GM18505 (cell line): ENCODE measurements around the gene VAV2.
"Not testable (repeated sequence)": the region's sequence is repeated elsewhere in the genome, so short reads cannot be mapped to it uniquely, and the experiment has no call there.

Experiments
- ATAC-seq: cut with Tn5 transposase; IDR thresholded peaks from one replicate; pipeline ENCODE4 v1.9.1; 2021; ENCODE audit not compliant: unreplicated experiment
- POLR2A ChIP-seq: IDR thresholded peaks from 4 replicates; pipeline ENCODE4 v1.6.1; 2011; ENCODE audit warnings: borderline replicate concordance; ENCODE audit not compliant: insufficient read depth, insufficient read length; ENCODE audit errors: extremely low read depth

The VAV2 gene

DNA sequence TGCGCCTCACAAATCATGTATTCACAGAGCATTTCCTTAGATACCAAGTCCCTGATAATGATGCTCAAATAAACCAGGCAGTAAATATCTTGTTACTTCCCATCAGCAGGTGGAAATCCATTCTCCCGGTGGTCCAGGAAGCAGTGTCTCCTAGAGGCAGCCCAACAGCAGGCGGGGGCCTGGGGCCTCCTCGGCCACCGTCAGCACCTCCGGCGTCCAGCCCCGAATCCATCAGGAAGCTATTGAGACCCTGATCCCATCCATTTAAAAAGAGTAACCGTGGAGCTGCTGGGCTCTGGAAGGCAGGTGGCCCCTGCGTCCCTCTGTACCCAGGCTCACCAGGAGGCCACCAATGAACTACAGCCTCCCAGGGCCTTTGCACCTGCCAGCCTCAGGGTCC is 54.0 kb downstream of the VAV2 start:
- ATAC-seq, result no peak
- no peak for TF ChIP-seq POLR2A

DNA sequence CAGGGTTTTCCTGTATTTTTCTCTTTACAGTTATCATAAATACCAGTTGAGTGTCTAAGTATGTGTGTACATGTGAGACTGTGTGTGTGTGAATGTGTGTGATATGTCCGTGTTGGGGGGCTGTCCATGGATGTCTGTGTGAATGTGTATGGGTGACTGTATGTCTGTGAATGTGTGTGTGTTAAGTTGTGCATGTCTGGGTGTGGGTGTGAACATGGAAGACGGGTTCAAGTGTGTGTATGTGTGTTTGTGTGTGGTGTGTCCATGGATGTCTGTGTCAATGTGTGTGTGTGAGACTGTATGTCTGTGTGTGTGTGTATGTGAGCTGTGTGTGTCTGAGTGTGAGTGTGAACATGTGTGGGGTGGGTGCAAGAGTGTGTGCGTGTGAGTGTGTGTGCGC is 55.0 kb downstream of the VAV2 start:
- ATAC-seq, result no peak
- TF ChIP-seq POLR2A, result no peak

DNA sequence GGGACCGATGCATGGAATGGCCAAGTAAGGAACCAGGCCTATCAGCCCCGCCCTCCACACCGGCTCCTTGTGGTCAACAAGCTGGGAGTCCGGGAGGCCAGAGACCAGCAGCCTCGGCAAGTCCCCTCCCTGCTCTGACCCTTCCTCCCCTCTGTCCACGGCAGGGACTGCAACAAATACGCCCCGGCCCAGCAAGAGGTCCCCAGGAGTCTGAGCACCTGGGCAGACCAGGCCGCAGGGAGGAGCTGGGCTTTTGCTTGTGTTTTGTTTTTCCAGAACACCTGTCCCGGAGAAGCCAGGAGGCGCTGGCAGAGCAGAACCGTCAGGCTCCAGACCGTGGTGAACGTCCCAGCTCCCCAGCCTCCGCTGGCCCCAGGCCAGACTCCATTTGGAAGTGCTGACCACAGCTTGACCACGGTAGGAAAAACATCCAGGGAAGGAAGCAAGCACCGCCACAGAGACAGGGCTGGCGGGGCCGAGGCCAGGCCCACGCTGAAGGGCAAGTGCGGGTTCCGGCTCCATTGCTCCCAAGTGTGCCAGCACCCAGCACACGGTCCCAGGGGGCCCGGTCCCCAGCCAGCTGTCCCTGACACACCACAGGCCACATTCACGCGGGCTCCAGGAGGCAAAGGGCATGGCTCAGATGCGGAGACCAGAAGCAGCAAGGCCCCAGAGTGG is 56.7 kb downstream of the VAV2 start:
- no peak for TF ChIP-seq POLR2A
- ATAC-seq, result no peak

DNA sequence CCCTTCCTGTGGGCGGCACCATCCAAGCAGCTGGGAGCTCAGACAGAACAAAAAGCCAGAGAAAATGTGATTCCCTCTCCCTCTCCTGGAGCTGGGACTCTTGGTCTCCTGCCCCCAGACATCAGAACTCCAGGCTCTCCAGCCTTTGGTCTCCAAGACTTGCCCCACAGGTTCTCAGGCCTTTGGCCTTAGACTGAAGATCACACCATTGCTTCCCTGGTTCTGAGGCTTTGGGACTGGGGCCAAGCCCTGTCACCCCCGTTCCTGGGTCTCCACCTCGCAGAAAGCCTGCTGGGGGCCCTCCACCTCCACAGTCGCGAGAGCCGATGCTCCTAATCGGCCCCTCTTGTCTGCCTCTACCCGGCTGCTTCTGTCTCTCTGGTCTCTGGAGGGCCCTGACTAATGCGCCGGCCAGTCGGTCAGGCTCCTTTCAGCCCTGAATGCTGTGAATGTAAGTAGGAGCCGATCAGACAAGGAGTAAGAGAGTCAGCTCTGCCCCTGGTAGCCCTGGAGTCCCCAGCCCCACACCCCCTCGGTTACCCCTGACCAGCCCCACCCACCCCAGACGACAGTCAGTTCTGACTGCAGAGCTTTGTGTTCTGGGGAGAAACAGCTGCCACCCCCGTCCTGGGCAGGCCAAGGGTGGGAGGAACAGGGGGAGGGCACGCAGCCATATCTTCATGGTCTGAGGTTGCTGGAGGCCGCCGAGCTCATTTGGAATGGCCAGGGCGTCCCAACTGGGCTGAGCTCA is 57.5 kb downstream of the VAV2 start:
- ATAC-seq, result no peak
- no peak for TF ChIP-seq POLR2A

DNA sequence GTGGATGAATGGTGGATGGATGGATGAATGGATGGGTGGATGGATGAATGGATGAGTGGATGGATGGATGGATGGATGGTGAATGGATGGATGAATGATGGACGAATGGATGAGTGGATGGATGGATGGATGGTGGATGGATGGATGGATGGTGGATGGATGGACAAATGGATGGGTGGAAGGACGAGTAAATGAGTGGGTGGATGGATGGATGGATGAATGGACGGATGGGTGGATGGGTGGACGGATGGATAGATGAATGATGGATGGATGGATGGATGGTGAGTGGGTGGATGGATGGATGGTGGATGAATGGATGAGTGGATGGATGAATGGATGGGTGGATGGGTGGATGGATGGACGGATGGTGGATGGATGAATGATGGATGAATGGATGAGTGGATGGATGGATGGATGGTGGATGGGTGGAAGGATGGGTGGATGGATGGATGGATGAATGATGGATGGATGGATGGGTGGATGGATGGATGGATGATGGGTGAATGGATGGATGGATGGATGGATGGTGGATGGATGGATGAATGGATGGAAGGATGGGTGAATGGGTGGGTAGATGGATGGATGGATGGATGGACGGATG is 58.6 kb downstream of the VAV2 start:
- no peak for TF ChIP-seq POLR2A
- no peak for ATAC-seq

DNA sequence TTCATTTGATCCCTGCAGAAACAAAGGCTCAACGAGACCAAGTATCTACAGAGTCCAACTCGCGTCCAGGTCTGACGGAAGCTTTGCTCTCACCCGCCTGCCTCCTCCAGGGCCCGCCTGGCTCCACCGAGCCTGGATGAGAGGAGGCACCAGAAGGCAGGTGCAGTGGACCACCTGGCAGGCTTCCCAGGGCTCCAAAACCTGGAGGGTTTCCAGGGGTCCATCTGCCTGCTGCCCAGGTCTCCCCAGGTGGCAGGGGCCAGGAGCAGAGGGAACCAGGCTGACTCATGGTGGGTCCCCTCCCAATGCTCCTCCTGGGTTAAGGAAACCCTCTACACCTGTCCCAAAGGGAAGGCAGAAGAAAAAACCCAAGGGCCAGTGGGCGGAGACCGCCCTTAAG is 59.5 kb downstream of the VAV2 start:
- TF ChIP-seq POLR2A, result no peak
- no peak for ATAC-seq

DNA sequence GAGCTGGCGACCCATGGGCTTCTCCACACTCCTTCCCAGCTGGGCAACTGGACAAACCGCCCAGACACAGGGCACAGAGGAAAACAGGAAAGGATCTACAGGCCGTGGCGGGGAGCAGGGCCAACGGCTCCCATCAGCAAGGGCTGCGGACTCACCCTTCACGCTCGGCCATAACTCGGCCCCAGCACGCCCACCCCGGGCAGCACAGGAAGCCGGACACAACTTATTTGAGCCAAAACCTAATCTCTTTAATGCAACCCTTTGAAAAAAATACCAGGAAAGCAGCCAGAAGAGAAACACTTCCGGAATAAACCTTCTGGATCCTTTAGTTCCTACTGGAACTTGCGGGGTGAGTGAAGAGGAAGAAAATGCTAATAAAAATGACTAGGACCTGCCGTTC is 59.9 kb downstream of the VAV2 start:
- TF ChIP-seq POLR2A, result no peak
- ATAC-seq, result no peak

DNA sequence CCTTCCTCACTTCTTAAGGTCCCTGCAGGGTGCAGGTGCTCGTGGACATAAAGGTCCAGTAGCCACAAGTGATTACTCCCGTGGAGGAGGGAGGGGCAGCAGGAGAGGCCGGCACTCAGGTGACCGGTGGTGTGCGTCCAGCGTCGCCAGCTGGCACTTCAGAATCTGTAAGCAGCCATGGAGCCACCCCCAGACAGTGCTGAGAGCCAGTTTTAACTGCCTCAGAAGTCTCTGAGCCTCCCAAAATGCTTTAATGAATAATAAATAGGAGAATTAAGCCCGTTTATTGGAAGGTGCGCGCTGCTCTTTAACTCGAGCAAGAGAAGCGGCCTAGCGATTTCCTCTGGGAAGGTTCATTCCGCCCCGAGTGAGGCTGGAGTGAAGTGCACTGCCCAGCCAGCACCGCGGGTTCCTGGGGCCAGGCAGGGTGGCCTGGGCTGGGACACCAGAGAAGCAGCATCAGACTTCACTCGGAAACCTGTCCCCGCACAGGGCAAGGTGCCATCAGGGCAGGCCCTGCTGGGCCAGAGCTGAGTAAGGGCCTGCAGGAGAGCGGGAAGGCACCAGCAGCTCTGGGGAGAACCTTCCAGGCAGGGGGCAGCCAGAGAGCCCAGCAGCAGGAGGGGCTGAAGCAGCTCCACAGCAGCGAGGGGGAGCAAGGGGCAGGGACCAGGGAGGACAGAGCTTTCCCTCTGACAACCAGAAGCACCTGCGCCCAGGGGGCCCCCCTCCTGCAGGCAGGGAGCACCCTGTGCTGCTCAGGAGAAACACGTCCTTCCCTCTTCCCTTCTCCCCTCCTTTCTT is 61.2 kb downstream of the VAV2 start:
- no peak for TF ChIP-seq POLR2A
- ATAC-seq, result no peak

DNA sequence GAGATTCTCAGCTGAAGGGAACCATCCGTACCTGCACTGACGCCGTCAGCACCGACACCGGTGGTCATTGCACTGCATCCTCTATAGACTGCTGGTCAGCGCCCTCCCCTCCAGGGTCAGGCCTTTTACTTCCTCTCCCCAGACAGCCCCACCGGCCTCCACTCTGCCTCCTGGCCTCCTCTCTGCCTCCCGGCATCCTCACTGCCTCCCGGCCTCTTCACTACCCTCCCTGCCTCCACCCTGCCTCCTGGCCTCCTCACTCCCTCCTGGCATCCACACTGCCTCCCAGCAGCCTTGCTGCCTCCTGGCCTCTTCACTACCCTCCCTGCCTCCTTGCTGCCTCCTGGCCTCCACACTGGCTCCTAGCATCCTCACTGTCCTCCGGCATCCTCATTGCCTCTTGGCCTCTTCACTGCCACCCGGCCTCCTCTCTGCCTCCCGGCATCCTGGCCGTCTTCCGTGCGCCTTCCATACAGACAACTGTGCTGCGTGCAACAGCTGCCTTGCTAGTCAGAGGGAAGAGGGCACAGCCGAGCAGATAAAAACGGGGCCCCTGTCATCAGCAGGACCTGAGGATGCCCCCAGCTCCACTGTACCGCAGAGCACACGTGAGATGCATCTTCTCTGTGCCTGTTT is 62.0 kb downstream of the VAV2 start:
- TF ChIP-seq POLR2A, result no peak
- no peak for ATAC-seq

DNA sequence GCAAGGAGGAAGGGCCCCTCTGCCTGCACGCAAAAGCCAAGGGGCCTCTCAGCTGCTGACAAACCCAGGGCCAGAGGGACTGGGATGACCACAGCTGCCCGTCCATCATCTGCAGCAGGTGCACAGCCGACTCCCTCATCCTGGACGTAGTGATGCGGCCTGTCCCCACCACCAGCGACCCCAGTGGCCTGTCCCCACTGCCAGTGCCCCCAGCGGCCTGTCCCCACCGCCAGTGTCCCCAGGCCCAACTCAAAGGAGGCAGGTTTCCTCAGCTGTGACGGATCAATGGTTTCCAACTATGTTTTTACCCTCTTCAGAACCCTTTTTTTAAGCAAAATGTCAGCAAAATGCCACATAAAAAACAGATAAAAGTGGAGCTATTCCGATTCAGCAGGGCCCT is 62.5 kb downstream of the VAV2 start:
- no peak for ATAC-seq
- TF ChIP-seq POLR2A, result no peak

DNA sequence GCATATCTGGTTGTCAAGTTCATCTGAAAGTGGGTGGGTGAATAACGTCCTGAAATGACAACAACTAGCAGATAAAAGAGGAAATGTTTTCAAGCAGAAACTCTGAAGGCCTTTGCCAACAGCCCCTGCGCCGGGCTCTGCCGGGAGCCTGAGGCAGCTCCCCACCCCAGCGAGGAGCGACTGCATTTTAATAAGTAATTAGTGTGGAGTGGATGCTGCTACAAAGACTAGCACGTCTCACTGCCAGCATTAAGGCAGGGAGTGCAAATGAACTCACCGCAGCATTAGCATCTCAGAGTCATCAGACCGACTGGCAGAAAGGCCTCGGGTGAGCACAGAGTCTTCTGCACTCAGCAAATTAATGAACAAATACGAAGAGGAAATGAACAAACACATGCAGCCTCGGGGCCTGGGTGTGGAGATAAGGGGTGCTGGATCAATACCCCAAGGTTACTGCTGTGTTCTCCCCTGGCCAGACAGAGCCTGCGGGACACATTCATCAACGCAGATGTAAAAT is 63.8 kb downstream of the VAV2 start:
- TF ChIP-seq POLR2A, result no peak
- no peak for ATAC-seq

DNA sequence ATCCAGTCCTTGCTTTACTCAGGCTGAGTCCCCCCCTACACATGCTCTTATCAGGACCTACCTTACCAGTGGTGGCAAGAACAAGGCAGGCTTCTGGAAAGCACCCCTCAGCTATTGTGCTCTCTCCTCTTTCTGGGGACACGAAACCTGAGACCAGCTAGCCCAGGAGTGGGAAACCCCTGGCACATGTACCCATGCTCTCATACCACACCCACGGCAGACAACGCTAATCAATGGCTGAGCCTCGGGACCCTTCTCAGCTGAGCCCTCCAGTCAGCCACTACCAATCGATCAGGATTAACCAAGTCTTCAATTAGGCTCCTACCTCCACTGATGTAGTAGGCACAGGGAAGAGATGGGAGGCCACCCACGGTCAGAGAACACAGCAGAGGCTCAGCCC is 65.1 kb downstream of the VAV2 start:
- TF ChIP-seq POLR2A, result no peak
- no peak for ATAC-seq

DNA sequence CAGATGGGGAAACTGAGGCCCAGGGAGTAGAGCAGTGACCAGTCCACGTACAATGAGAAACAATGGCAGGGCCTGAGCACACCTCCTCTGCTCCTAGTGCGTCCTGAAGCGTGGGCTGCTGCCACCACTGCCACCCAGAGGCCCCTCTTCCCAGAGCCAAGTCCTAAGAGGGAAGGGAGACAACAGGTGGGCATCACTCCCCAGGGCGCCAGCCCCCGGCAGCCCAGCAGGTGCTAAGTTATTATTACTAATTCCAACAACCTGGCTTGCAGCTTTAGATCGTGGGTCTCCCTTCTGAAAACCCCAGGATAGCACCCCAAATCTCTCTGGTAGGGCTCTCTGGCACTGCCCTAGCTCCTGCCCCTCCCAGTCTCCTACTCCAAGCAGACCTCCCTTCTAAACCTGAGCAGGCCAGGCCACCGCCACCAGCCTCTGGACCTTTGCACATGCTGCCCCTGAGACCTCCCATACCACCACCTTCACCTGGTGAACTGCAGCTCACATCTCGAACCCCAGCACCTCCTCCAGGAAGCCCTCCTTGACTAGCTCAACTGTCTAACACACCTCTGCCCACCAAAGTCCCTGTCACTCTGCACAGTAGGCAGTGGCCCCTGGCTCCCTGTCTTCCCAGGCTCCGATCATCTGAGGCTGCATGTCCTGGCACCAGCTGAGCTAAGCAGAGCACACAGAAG is 65.8 kb downstream of the VAV2 start:
- no peak for ATAC-seq
- TF ChIP-seq POLR2A, result no peak

DNA sequence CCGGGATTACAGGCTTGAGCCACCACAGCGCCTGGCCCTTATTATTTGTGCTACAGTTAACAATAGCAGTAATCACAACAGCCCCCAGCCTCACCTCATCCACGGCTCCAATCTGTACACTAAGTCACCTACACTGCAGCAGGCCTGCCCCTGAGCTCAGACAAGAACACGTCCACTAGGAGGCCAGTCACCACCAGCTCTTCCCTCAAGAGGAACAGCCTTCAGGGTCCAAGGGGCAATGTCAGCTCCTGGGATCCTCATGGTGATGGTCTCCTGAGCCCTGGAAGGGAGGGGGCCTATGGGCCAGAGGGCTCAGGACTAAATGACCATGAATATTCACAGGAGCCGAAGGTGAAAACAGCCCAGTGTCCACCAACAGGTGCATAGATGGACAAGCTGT is 67.7 kb downstream of the VAV2 start:
- no peak for TF ChIP-seq POLR2A
- ATAC-seq, result no peak

DNA sequence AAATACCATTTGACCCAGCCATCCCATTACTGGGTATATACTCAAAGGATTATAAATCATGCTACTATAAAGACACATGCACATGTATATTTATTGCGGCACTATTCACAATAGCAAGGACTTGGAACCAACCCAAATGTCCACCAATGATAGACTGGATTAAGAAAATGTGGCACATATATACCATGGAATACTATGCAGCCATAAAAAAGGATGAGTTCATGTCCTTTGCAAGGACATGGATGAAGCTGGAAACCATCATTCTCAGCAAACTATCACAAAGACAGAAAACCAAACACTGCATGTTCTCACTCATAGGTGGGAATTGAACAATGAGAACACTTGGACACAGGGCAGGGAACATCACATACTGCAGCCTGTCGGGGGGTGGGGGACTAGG is 68.5 kb downstream of the VAV2 start:
- ATAC-seq, result not testable (repeated sequence)
